ENCODE data around the gene PHLDB3. TPM values are rescaled to one million over a fixed set of nuclear protein-coding genes. Genes with fewer than 3 reads are reported as not detected.

PHLDB3 gene
- total RNA-seq (2022; extraction: Qiagen RNA extraction; ENCODE audit: low read depth) = 7.9 to 10.0 TPM (median 8.8 TPM) in 5 replicates

DNA sequence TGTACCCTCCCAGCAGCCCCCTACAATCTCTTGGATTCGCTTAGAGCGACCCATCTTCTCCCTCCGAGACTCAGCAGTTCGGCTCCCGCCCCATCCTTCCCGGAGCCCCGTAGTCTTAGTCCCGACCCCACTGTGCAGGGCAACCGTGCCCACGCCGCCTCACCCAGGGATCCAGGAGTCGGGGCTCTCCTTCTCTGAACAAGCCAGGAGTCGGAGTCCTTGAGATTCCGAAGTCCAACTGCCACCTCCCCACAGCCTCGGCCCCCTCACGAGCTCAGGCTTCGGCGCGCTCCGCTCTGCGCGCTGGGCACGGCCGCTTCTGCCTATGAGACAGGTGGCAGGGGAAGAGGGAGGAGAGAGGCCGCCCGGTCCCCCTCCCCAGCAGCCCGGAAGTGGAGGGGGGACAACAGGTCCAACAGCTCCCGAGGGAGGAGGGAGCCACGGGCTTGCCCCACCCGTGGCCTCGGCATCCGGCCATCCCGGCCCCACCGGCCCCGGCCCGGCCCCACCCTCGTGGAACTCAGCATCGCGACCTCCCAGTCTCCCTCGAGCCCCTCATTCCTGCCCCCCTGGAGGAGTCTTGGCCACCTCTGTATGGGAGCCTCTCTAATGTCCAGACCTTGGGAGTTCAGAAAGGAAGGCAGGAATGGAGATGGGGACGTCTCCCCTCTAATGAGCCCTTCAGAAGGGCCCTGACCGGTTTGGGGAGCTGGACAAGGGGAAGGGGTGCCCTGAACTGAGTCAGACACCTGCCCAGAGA, at the start of gene PHLDB3:
TSS of gene PHLDB3 (minus strand) at position 321 of the 760 bp plus-strand sequence. CDS start 628 bp downstream, outside the sequence.

DNA sequence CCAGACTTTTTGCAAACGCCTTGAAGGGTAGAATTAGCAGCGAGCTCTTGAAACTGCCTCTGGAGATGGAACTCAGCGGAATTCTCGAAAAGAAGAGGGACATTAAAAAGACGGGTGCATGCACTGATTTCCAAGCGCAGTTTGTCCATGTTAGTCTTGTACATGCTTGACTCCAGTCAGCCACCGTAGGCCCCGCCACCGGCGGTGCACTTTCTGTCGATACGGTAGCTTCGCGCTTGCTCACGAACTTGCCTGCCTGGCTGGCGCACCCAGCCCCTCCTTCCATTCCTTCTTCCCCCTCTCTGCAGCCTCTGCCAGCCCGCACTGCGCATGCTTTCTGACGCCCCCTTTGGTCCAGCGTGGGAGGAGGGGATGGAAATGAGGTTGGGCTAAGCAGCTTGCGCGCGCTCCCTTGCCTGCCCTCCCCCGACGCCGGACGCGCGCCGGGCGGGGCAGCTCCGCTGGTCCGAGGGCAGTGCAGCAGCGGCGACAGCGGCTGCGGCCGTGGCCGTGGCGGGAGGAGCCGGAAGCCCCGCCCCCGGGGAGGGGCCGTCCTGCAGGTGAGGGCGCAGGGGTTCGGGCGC, 28.5 kb upstream of the PHLDB3 start, which contains the start of gene ZNF575:
TSS of gene ZNF575 (plus strand) at position 227 of the 584 bp plus-strand sequence. CDS start 1,235 bp downstream, outside the sequence.

DNA sequence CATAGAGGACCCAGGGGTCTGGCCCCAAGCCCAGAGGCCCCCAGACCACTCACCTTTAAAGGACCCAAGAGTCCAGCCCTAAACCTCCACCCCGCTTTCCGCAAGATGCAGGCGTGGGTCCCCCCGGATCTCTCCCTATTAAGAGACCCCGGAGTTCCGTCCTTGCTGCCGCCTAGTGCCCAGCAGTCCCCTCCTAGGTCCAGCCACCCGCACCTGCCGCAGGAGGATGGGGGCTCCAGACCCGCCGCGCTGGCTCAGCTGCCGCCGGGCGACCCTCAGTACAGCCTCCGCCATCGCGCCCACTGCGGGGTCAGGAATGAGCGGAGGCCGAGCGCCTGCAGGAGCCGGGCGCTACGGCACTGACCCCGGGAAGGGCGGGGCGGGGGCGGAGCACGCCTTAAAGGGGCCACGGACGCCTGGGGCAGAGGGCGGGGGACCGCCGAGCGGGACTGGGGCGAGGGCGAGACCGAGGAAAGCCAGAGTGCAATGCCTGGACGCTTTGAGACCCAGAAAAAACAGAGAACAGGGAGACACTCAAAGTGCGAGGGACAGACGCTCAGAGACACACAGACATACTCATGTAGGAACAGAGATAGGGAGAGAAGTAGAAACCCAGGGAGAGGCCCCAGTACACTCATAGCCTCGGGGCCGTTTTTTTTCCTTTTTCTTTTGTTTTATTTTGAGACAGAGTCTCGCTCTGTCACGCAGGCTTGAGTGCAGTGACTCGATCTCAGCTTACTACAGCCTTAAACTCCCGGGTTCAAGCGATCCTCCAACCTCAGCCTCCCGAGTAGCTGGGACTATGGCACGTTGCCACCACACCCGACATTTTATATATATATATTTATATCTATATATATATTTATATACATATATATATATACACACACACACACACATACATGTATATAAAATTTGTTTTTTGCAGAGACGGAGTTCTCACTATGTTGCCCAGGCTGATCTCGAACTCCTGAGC, 22.6 kb upstream of the PHLDB3 start, which contains the start of gene ETHE1:
TSS of gene ETHE1 (minus strand) at position 318 of the 976 bp plus-strand sequence. CDS start at position 294, 24 bp downstream.

GRCh38 chr19:43465468-43466120, 39.0 kb downstream of the PHLDB3 start, which contains the start of gene LYPD3:
TSS of gene LYPD3 (minus strand) at chr19:43465608. CDS start at chr19:43465571, 37 bp downstream.

Other genes starting within 250 kb of the PHLDB3 start
- gene PSG9, start 235.2 kb downstream of the PHLDB3 start, total RNA-seq (2022; extraction: Qiagen RNA extraction; ENCODE audit: low read depth) = 0.10 to 0.21 TPM (median 0.14 TPM) in 4 of 5 replicates, not detected in the other
- 0.06 to 0.11 TPM (median 0.09 TPM) in 4 of 5 replicates, not detected in the other for gene CD177, start 151.1 kb downstream of the PHLDB3 start, total RNA-seq (2022; extraction: Qiagen RNA extraction; ENCODE audit: low read depth)
- gene TEX101, start 89.9 kb downstream of the PHLDB3 start, total RNA-seq (2022; extraction: Qiagen RNA extraction; ENCODE audit: low read depth) = not detected in 5 replicates
- 0.22 to 0.80 TPM (median 0.41 TPM) in 5 replicates for gene LYPD3, start 39.1 kb downstream of the PHLDB3 start, total RNA-seq (2022; extraction: Qiagen RNA extraction; ENCODE audit: low read depth)
- gene ETHE1, start 22.5 kb upstream of the PHLDB3 start, total RNA-seq (2022; extraction: Qiagen RNA extraction; ENCODE audit: low read depth) = 45.7 to 50.9 TPM (median 49.2 TPM) in 5 replicates
- 1.2 to 1.9 TPM (median 1.6 TPM) in 5 replicates for gene ZNF575, start 28.4 kb upstream of the PHLDB3 start, total RNA-seq (2022; extraction: Qiagen RNA extraction; ENCODE audit: low read depth)
- gene XRCC1, start 70.8 kb upstream of the PHLDB3 start, total RNA-seq (2022; extraction: Qiagen RNA extraction; ENCODE audit: low read depth) = 24.8 to 28.2 TPM (median 27.3 TPM) in 5 replicates
- 0.15 to 0.19 TPM (median 0.17 TPM) in 3 of 5 replicates, not detected in the others for gene PINLYP, start 71.1 kb upstream of the PHLDB3 start, total RNA-seq (2022; extraction: Qiagen RNA extraction; ENCODE audit: low read depth)
- gene IRGQ, start 91.4 kb upstream of the PHLDB3 start, total RNA-seq (2022; extraction: Qiagen RNA extraction; ENCODE audit: low read depth) = 5.3 to 6.3 TPM (median 5.9 TPM) in 5 replicates
- gene ZNF576, start 91.8 kb upstream of the PHLDB3 start, total RNA-seq (2022; extraction: Qiagen RNA extraction; ENCODE audit: low read depth) = 12.8 to 21.1 TPM (median 20.4 TPM) in 5 replicates
- gene SRRM5, start 107.3 kb upstream of the PHLDB3 start, total RNA-seq (2022; extraction: Qiagen RNA extraction; ENCODE audit: low read depth) = 0.67 to 0.93 TPM (median 0.80 TPM) in 5 replicates
- 50.6 to 71.3 TPM (median 59.6 TPM) in 5 replicates for gene ZNF428, start 114.9 kb upstream of the PHLDB3 start, total RNA-seq (2022; extraction: Qiagen RNA extraction; ENCODE audit: low read depth)
- 8.3 to 10.2 TPM (median 9.1 TPM) in 5 replicates for gene CADM4, start 135.1 kb upstream of the PHLDB3 start, total RNA-seq (2022; extraction: Qiagen RNA extraction; ENCODE audit: low read depth)
- 74.2 to 80.1 TPM (median 77.0 TPM) in 5 replicates for gene PLAUR, start 165.4 kb upstream of the PHLDB3 start, total RNA-seq (2022; extraction: Qiagen RNA extraction; ENCODE audit: low read depth)
- not detected in 5 replicates for gene IRGC, start 211.3 kb upstream of the PHLDB3 start, total RNA-seq (2022; extraction: Qiagen RNA extraction; ENCODE audit: low read depth)